Measurements from ENCODE around the gene PRCP. TPM values are rescaled to one million over a fixed set of nuclear protein-coding genes. Genes with fewer than 3 reads are reported as not detected.

PRCP gene
- total RNA-seq, 1 experiment from 2014 or later, result 24.0 TPM

GRCh38 chr11:82826526-82826925 lies 73.7 kb downstream of the PRCP start:
- no peaks in the 10 kb centered on the region for H3K36me3 ChIP-seq
- no peak for DNase-seq
- H3K27me3 ChIP-seq, result no peaks in the 10 kb centered on the region
- H3K9me3 ChIP-seq, result no peaks in the 10 kb centered on the region
- no peak overlapping the region for H3K4me3 ChIP-seq

GRCh38 chr11:82823647-82824619 lies 76.3 kb downstream of the PRCP start:
- no peak for DNase-seq

GRCh38 chr11:82818409-82819043 lies 81.7 kb downstream of the PRCP start:
- H3K27me3 ChIP-seq, result no peaks in the 10 kb centered on the region

More at GRCh38 chr11:82823647-82824619, 76.3 kb downstream of the PRCP start:
- Histone ChIP-seq H3K4me3 (no peak overlapping the region), H3K27me3 (no peaks in the 10 kb centered on the region), H3K9me3 (no peaks in the 10 kb centered on the region), H3K36me3 (no peaks in the 10 kb centered on the region)

GRCh38 chr11:82815406-82815805 lies 84.8 kb downstream of the PRCP start:
- H3K36me3 ChIP-seq, result no peaks in the 10 kb centered on the region
- H3K9me3 ChIP-seq, result no peaks in the 10 kb centered on the region
- no peaks in the 10 kb centered on the region for H3K27me3 ChIP-seq
- no peak overlapping the region for H3K4me3 ChIP-seq
- no peak for DNase-seq

More at GRCh38 chr11:82818409-82819043, 81.7 kb downstream of the PRCP start:
- Histone ChIP-seq H3K36me3 (no peaks in the 10 kb centered on the region), H3K4me3 (no peak overlapping the region), H3K9me3 (no peaks in the 10 kb centered on the region)
- DNase-seq, result no peak

GRCh38 chr11:82814379-82814778 lies 85.9 kb downstream of the PRCP start:
- Histone ChIP-seq H3K36me3 (no peaks in the 10 kb centered on the region), H3K4me3 (no peak overlapping the region), H3K27me3 (no peaks in the 10 kb centered on the region; the same call in 1 of the 2 replicates), H3K9me3 (no peaks in the 10 kb centered on the region)
- no peak for DNase-seq

- H3K27me3 ChIP-seq, result peaks cover 3% of the 10 kb centered on the region; the same call in 1 of the 2 replicates
- H3K9me3 ChIP-seq, result no peaks in the 10 kb centered on the region
- DNase-seq, result no peak
- no peaks in the 10 kb centered on the region for H3K36me3 ChIP-seq
- no peak overlapping the region for H3K4me3 ChIP-seq
These were observed 88.9 kb downstream of the PRCP start for GRCh38 chr11:82811369-82811768.

- H3K27me3 ChIP-seq, result peaks cover 3% of the 10 kb centered on the region; the same call in 1 of the 2 replicates
- no peaks in the 10 kb centered on the region for H3K36me3 ChIP-seq
- no peak overlapping the region for H3K4me3 ChIP-seq
- H3K9me3 ChIP-seq, result no peaks in the 10 kb centered on the region
- no peak for DNase-seq
These were observed 89.5 kb downstream of the PRCP start for GRCh38 chr11:82810738-82811137.

- no peaks in the 10 kb centered on the region for H3K9me3 ChIP-seq
- no peak for DNase-seq
- no peak overlapping the region for H3K4me3 ChIP-seq
- H3K36me3 ChIP-seq, result no peaks in the 10 kb centered on the region
- H3K27me3 ChIP-seq, result peaks cover 3% of the 10 kb centered on the region; the same call in 1 of the 2 replicates
These were observed 89.9 kb downstream of the PRCP start for GRCh38 chr11:82810326-82810725.

GRCh38 chr11:82807646-82808045 lies 92.6 kb downstream of the PRCP start:
- H3K36me3 ChIP-seq, result no peaks in the 10 kb centered on the region
- no peak overlapping the region for H3K4me3 ChIP-seq
- DNase-seq, result no peak
- H3K9me3 ChIP-seq, result no peaks in the 10 kb centered on the region
- H3K27me3 ChIP-seq, result peaks cover 3% of the 10 kb centered on the region; the same call in 1 of the 2 replicates

- H3K36me3 ChIP-seq, result no peaks in the 10 kb centered on the region
- no peaks in the 10 kb centered on the region for H3K27me3 ChIP-seq
- no peak for DNase-seq
- H3K9me3 ChIP-seq, result no peaks in the 10 kb centered on the region
- H3K4me3 ChIP-seq, result no peak overlapping the region
These were observed 97.5 kb downstream of the PRCP start for GRCh38 chr11:82802710-82803109.

GRCh38 chr11:82796998-82797961 lies 103.0 kb downstream of the PRCP start:
- DNase-seq, result no peak
- Histone ChIP-seq H3K36me3 (no peaks in the 10 kb centered on the region), H3K4me3 (no peak overlapping the region), H3K9me3 (no peaks in the 10 kb centered on the region), H3K27me3 (no peaks in the 10 kb centered on the region)

- no peak overlapping the region for H3K4me3 ChIP-seq
- no peaks in the 10 kb centered on the region for H3K36me3 ChIP-seq
- no peaks in the 10 kb centered on the region for H3K27me3 ChIP-seq
- peak; percentile 42 for DNase-seq
- no peaks in the 10 kb centered on the region for H3K9me3 ChIP-seq
These were observed 105.7 kb downstream of the PRCP start for GRCh38 chr11:82794490-82794889.

GRCh38 chr11:82792822-82793569 lies 107.2 kb downstream of the PRCP start:
- Histone ChIP-seq H3K4me3 (no peak overlapping the region), H3K27me3 (no peaks in the 10 kb centered on the region), H3K36me3 (no peaks in the 10 kb centered on the region), H3K9me3 (no peaks in the 10 kb centered on the region)
- no peak for DNase-seq

GRCh38 chr11:82792319-82792718 lies 107.9 kb downstream of the PRCP start:
- Histone ChIP-seq H3K36me3 (no peaks in the 10 kb centered on the region), H3K27me3 (no peaks in the 10 kb centered on the region), H3K4me3 (no peak overlapping the region), H3K9me3 (no peaks in the 10 kb centered on the region)
- no peak for DNase-seq

- H3K27me3 ChIP-seq, result no peaks in the 10 kb centered on the region
- no peaks in the 10 kb centered on the region for H3K9me3 ChIP-seq
- no peak overlapping the region for H3K4me3 ChIP-seq
- H3K36me3 ChIP-seq, result no peaks in the 10 kb centered on the region
- DNase-seq, result no peak
These were observed 108.5 kb downstream of the PRCP start for GRCh38 chr11:82791779-82792178.
